GM03348 (cell line): ENCODE data around the gene CAMTA1.
"Not testable (repeated sequence)": the region's sequence is repeated elsewhere in the genome, so short reads cannot be mapped to it uniquely, and the experiment has no call there.

Source experiments
- DNase-seq: peaks from one replicate; pipeline ENCODE4 v3.0.0; 2012; ENCODE audit warnings: low spot score

Gene CAMTA1

DNA sequence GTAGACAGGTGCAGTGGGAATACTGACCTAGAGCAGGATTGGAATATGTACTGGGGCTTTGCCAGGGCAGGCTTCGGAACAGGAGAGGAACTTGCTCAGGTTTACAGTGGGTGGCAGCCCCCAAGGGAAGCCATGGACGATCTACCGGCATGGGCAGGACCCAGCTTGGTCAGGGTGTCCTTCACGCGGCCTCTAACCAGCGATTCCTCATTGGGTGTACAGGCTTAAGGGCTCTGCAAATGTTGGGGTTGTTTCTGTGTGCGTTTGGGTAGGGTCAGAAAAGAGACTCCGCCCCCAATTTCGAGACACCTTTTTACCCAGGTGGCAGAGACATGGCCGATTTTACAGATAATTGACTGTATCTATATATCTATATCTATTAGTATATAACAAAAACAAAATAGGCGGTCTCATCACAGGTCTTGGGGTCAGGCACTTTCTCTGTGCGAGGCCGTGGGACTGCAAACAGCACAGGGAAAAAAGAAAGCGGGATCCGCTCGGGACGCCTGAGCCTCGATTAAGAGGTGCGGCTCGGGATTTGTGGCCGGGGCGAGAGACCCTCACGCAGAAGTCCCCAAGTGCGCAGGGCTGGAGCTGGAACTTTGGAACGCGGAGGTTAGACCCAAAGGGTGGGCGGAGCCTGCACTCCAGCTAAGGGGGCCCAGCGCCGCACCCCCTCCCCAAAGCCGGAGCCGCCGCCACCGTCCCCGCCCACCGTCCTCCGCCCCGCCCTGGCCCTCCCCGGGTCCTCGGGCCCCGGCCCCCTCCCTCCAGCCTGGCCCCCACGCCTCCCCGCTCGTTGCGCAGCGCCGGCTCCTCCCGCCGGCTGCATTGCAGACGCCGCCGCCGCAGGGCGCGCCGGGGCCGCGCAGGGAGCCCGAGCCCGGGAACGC is 918.3 kb downstream of the CAMTA1 start:
- no peak for DNase-seq

DNA sequence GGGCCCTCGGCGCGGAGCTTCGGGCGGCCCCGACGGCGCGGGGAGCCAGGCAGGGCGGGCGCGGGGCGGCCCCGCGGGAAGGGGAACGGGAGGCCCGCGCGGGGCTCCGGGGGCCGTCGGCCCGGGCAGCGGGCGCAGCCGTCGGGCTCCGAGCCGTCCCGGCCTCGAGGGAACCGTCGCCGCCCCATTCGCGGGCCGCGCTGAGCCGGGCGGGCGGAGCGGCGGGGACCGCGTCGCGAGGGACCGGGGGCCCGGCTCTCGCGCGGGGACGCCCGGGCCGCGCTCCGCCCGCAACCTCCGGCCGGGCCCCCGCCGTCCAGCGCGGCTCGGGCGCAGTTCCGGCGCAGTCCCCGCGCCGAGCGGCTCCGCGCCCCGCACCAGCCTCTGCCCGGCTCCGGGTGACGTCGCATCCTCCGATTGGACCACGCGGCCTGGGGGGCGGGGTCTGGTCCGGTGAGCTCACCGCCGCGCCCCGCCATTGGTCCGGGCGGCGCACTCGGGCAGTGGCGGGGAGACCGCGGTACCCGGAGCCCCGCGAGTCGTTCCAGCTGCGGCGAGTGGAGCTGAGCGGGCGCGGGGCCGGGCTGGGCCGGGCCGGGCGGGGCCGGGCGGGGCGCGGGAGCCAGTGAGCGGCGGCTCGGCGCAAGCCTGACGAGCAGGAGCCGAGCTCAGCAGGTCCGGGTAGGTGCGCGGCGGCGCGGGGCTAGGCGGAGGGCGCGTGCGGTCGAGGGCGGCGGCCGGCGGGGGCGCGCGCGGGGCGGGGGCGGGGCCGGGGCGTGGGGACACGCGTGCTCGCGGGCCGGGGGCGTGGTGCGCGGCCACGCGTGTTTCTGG is 919.2 kb downstream of the CAMTA1 start:
- DNase-seq: peak; percentile 100

DNA sequence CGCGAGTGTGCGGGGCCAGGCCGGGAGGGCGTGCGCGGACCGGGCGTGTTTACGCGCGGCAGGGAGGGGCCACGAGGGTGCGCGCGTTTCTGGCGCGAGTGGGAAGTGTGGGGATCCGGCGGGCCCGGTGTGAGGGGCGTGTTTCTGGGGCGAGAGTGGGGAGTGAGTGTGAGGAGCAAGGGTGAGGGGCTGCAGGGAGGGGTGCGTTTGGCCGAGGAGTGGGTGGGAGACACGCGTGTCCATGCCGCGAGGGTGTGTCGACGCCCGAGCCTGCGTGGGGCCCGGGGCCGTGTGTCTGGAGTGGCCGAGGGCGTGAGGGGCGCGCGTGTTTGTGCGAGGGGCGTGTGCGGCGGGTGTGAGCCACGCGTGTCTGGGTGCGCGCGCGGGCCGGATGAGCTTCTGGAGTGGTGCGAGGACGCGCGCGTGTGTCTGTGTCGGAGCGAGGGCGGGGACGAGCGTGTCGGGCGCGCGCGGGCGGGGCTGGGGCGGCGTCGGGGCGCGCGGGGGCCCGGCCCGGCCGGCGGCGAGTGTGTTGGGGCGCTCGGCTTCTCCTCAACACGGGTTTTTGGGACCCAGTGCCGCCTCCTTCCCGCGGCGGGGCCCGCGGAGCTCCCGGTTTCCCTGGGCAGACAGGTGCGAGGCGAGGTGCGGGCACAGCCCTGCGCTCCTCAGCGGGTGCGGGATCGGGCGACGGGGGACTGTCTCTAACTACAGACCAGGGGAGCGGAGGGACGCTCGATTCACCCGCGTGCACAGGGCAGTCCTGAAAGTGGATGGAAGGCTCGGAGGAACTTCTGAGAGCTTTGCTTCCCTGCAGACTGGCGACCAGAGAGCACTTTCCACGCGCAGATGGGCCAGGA is 920.0 kb downstream of the CAMTA1 start:
- no peak for DNase-seq

DNA sequence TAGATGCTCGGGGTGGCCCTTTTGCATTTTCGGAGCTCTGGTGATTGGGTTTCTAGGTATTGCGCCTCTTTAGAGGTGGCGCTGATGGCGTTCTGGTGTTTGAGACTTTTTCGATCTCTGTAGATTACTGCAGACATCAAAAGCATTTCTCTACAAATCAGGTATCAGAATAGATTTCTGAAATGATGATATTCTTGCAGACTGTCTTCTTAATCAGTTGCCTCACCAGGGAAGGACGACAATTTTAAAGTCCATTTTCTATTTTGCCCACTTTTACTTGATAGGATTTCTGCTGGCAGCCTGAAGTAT is 920.6 kb downstream of the CAMTA1 start:
- no peak for DNase-seq

DNA sequence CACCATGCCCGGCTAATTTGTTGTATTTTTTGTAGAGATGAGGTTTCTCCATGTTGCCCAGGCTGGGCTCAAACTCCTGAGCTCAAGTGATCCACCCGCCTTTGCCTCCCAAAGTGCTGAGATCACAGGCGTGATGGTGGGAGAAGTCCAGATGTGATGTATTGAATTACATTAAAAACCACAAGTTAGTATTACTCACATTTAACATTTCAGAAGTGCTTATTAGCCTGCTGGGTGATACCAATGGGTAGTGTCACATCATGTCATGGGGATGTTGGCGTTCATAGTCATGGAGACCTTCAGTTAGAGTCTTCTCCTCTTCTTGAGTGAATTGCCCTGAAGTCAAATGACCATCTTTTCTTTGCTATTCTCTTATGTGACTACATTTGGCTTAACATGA is 922.3 kb downstream of the CAMTA1 start:
- DNase-seq: no peak

DNA sequence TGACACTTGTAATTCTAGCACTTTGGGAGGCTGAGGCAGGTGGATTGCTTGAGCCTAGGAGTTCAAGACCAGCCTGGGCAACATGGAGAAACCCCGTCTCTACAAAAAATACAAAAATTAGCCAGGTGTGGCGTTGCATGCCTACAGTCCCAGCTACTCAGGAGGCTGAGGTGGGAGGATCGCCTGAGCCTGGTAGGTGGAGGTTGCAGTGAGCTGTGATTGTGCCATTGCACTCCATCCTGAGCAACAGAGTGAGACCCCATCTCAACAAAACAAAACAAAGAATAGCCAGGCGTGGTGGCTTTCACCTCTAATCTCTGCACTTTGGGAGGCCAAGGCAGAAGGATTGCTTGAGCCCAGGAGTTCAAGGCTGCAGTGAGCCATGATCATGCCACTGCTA is 922.8 kb downstream of the CAMTA1 start:
- not testable (repeated sequence) for DNase-seq

DNA sequence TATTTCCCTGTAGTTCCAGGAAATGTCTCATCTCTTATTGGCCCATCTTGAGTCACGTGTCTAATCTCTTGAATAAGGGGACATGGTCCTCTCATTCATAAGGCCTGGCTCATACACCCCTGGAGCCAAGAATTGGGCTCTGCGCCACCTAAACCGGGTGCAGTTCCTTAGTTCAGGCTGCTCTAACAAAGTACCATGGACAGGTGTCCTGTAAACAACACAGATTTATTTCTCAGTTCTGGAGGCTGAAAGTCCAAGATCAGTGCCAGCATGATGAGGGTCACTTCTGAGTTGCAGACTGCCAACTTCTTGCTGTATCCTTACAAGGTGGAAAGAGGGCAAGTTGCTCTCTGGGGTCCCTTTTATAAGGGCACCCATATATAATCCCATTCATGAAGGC is 925.6 kb downstream of the CAMTA1 start:
- no peak for DNase-seq

DNA sequence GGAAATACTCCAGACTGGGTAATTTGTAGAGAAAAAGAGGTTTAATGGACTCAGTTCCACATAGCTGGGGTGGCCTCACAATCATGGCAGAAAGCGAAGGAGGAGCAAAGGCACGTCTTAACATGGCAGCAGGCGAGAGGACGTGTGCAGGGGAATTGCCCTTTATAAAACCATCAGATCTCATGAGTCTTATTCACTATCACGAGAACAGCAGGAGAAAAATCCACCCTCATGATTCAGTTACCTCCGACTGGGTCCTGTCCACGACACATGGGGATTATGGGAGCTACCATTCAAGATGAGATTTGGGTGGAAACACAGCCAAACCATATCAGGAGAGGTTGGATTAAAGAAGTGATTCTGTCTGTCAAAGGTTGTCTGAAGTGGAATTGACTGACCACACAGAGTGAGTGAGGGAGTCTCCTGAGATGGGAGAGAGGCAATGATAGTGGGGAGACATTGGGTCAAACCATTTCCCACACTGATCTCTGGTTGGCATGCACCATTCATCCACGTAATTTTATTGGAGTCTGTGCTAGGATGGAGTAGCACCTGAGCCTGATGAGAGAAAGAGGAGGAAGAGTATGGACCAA is 927.6 kb downstream of the CAMTA1 start:
- DNase-seq: no peak

DNA sequence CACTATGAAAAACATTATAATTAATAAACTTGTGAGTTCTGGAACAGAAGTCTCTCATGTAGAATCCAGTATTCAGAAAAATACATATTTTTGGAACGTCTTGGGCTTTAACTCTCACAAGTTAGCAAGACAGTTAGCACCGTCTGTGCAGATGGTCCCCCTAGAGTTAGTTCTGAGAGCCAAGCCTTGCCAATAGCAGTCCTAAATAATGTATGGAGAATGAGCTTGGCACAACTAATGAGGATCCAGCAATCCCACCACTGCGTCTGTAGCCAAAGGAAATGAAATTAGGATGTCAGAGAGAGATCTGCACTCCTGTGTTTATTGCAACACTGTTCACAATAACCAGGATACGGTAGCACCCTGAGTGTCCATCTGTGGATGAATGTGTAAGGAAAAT is 931.3 kb downstream of the CAMTA1 start:
- no peak for DNase-seq

DNA sequence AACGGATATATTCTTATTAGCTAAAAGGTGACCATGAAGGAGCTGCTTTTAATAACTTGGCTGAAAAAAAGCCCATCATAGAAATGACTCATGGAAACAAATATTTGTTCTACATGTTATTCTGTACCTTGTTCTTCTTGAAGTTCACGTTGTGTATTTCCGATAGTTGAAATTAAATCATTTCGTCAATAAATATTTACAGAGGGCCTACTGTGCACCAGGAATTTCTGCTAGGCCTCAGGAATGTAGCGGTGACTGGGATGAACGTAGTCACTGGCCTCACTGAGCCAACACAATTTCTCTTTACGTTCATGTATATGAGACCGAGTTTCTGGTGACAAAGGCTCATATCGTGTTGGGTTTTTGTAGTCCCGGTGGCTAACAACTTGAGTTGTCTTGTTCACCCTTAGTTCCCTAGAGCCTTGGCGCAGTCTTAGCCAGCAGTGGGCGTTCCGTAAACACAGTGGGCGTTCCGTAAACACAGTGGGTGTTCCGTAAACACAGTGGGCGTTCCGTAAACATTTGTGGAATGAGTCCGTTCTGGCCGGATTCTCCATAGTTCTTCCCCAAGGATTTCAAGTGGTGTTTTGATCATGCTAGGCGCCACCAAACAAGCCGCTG is 932.6 kb downstream of the CAMTA1 start:
- DNase-seq: no peak

DNA sequence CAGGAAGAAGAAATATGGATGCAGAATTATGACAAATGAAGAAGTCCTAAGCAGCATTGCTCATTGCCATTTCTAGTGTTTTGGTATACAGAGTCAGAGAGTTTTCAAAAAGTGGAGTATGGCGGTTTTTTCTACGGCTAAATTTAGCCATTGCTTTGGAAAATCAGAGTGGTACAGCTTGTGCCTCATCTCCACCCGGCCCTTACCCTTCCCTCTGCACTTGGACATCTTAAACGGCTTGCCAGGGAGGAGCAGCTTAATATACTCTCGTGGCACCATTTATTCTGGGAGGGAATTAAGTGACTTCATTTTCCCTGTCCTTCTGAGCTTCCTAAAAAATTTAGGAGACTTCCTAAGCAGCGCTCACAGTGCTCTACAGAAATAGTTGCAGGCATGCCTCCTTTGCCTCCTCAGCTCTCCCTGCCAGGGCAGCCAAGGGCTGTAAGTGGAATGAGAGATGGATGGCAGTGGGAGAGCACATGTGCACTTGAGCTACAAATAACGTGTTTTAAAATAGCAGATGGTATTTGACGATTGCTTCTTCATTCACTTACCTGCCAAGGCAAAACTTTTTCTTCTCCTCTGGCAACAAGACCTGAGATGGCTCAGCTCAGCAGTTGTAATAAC is 934.3 kb downstream of the CAMTA1 start:
- no peak for DNase-seq

DNA sequence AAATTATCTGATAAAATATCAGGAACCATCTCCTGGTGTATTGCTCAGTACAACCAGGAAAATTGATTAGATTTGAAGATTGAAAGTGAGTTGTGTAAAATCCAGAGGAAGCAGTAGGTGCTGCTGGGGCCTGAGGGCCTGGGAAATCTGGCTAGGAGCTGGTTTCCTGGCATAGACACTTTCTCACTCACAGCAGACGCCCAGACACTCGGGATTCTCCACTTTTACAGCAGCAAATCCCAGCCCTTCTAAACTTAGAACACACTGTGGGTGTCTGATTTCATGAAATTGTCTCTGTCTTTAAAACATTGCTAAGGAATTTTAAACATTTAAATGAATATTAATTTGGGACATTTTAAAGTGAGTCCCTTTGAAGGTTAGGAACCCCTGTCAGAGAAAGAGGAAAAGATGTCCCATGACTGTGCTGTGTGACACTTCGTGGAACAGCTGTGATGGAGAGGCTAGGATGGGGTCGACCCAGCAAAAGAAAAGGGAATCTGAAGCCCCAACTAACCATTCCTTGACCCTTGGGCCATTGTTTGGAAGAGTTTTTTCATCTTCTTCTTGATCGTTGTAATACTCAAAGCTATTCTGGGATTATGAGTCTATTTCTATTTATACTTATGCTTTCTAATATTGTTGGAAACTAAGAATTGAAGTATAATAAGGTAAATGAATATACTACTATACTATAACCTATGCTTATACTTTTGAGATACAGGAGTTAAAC is 936.9 kb downstream of the CAMTA1 start:
- no peak for DNase-seq

DNA sequence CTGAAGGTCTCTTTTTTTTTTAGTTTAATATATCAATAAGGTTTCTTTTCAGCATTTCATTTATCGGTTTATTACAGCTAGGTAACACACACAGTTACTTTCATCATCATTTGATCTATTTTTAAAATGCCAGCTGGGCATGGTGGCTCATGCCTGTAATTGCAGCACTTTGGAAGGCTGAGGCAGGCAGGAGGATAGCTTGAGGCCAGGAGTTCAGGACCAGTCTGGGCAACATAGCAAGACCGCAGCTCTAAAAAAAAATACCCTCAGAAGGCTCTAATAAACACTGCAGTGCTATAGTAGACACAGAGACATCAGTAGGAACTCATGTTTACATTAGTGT is 937.4 kb downstream of the CAMTA1 start:
- no peak for DNase-seq

DNA sequence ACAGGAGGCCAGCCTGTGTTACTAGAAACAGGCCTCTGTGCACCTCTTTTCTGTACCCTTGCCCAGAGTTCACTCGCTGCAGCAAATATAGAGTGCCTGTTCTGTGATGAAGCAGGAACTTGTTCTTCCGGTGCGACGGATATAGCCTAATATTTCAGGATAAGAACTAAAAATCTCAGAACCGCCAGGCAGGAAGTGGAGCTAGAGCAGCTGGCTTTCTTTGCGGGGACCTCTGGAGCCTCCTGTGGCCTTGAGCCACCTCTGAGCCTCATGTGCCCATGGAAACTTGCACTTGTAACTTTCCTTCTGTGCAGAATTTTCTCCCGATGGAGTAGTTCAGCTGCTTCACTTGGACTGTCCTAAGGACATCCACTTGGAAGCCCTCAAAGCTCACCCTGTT is 941.4 kb downstream of the CAMTA1 start:
- DNase-seq: no peak

DNA sequence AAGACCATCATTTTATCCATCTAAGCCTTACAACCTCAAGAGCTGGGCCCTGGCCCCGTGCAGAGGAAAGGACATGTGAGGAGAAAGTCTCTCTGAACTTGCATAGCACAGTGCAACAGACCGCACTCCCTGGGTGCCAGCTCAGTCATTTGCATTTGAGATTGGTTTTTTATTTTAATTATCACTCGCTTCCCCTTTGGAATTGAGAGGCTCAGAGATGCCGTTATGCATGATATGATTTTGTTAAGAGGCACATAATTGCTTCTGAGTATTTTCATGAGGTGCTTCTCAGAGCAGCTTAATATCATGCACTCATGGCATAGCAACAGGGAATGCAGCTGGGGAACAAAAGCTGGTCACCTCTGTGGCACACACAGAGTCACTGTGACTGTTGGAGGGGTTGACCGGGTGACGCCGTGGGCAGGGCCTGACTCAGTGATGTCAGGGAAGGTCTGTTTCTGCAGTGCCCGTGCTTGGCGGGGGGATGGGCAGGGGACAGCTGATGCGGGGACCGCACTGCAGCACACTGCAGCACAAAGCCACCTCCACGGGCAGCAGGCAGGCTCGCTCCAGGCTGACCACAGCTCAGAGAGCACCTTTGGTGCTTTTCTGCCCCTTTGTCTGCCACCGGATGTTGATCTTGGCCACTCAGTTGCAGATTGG is 942.7 kb downstream of the CAMTA1 start:
- no peak for DNase-seq

DNA sequence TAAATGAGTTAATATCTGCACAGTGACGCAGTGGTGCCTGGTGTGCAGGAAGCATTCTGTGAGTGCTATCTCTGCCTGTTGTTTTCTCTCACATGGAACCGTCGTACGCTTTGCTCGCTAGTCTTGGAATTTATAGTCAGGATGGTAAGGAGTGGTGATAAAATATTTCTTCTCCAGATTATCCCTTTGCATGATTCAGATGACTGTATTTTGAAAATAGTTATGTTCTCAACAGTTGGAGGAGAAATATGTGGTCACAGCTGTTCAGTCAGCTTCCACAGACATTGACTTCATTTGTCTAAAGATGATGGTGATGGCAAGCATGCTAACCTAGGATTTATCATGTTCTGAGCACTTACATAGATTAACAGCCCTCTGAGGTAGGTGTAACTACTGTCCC is 944.5 kb downstream of the CAMTA1 start:
- DNase-seq: no peak

DNA sequence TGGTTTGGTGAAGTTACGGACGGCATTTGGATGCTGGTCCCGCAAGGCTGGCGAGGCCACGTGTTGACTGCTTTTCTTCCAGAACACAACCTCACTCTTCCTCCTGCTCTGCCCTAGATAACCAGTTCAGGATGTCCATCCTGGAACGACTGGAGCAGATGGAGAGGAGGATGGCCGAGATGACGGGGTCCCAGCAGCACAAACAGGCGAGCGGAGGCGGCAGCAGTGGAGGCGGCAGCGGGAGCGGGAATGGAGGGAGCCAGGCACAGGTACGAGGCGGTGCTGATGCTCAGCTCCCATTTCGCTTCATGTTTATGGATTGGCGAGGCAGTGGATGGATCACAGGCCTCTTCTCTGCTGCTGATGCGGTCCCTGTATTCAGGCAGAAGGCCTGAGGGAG is 947.1 kb downstream of the CAMTA1 start:
- no peak for DNase-seq

DNA sequence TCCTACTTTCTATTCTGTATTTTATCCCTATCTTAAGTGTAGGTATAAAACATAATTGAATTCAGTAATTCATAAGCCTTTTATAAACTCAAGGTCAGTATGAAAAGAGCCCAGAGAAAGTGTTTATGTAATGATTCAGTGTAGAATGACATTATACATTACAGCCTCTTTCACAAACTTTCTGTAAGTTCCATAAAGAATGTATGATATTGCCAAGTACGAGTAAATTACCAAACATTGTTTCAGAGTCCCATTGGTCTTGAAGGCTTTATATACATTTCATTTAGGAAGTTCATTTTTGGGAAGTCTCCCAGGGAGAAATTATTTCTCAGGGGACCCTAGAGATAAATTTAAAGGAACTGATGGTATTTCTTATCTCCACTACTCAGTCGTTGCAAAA is 948.0 kb downstream of the CAMTA1 start:
- DNase-seq: no peak

DNA sequence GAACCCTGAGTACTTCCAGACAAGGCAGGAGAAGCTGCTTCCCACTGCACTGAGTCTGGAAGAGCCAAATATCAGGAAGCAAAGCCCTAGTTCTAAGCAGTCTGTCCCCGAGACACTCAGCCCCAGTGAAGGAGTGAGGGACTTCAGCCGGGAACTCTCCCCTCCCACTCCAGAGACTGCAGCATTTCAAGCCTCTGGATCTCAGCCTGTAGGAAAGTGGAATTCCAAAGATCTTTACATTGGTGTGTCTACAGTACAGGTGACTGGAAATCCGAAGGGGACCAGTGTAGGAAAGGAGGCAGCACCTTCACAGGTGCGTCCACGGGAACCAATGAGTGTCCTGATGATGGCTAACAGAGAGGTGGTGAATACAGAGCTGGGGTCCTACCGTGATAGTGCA is 952.8 kb downstream of the CAMTA1 start:
- no peak for DNase-seq

DNA sequence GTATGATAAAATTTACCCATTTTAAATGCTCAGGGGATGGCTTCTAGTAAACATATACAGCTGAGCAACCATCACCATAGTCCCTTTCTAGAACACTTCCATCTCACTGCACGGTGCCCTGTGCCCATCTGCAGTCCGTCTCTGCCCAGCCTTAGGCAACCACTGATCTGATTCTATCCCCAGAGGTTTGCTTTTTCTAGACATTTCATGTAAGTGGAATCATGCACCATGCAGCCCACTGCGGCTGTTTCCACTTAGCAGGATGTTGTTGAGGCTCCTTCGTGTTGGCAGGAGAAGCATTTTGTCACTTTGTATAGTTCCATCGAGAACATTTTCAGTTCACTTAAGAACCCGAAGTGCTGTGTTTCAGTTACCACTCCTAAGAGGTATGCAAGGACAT is 958.1 kb downstream of the CAMTA1 start:
- DNase-seq: no peak
